ENCODE data around the gene SMIM23.

DNA sequence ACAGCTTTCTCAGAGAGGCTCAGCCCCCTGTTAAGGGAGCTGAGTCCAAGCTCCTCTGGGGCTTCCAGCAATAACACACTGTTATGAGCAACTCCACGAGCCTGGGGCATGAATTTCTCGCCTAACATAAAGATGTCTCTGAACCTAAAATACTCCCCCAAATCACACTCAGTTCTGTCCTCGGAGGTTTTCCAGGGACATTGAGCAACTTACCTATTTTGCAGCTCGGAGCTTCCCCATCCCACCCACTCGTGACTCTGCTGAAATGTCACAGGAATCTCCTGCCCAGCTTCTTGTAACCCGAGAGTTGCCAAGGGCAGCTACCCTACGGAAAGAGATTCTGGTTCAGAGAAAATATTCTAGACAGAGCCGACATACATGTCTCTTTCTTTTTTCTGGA lies 47.1 kb upstream of the SMIM23 start:
- no peak for TF ChIP-seq CTCF (IDR thresholded peaks at IDR 0.05)
- TF ChIP-seq FOSL2 (IDR thresholded peaks at IDR 0.05; ENCODE audit: borderline replicate concordance, low read depth), result no peak
- no peak for TF ChIP-seq POLR2AphosphoS5 (IDR thresholded peaks at IDR 0.05; ENCODE audit: low read depth, low read length)
- TF ChIP-seq TEAD4 (IDR thresholded peaks at IDR 0.05; ENCODE audit: borderline replicate concordance, insufficient read depth), result no peak
- no peak for TF ChIP-seq EP300 (IDR thresholded peaks at IDR 0.05; ENCODE audit: borderline replicate concordance in 1 of 2, low read depth in 1 of 2, low read length in 1 of 2)
- no peak for TF ChIP-seq FOXJ3 (CRISPR knock-in tag; IDR thresholded peaks at IDR 0.05)
- TF ChIP-seq TAF1 (IDR thresholded peaks at IDR 0.05; ENCODE audit: borderline replicate concordance, low read depth, low read length), result no peak
- no peak for TF ChIP-seq SIN3A (IDR thresholded peaks at IDR 0.05; ENCODE audit: borderline replicate concordance, low read depth, low read length)
- no peak for TF ChIP-seq NFIC (IDR thresholded peaks at IDR 0.05; ENCODE audit: borderline replicate concordance)
- TF ChIP-seq YY1 (IDR thresholded peaks at IDR 0.05; ENCODE audit: low read depth), result no peak
- TF ChIP-seq, protein P1, sequence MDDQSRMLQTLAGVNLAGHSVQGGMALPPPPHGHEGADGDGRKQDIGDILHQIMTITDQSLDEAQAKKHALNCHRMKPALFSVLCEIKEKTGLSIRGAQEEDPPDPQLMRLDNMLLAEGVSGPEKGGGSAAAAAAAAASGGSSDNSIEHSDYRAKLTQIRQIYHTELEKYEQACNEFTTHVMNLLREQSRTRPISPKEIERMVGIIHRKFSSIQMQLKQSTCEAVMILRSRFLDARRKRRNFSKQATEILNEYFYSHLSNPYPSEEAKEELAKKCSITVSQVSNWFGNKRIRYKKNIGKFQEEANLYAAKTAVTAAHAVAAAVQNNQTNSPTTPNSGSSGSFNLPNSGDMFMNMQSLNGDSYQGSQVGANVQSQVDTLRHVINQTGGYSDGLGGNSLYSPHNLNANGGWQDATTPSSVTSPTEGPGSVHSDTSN (IDR thresholded peaks at IDR 0.05), result no peak
- TF ChIP-seq EZH2phosphoT487 (IDR thresholded peaks at IDR 0.05; ENCODE audit: borderline replicate concordance, low read depth), result no peak
- no peak for TF ChIP-seq ZBTB33 (IDR thresholded peaks at IDR 0.05; ENCODE audit: borderline replicate concordance, low read depth)
